Tibial nerve (tissue), 4 donors: ENCODE data around the gene RETREG3. TPM values are rescaled to one million over a fixed set of nuclear protein-coding genes. Genes with fewer than 3 reads are reported as not detected.

Experiments
- DNase-seq, 2 donors: peaks; one replicate each; pipeline ENCODE4 v3.0.0-alpha.2; 2019; ENCODE audit warnings: low spot score in 2 of 2
- H3K27ac ChIP-seq, 4 donors: fragments of 200-600 bp; sonication (generic) in 3 of 4; one replicate each; pipeline ENCODE4 v1.5.1; 2017 to 2019; ENCODE audit warnings: mild to moderate bottlenecking in 1 of 4
- H3K27me3 ChIP-seq, 2 donors: fragments of 200-600 bp; sonication (generic) in 1 of 2; one replicate each; pipeline versions ENCODE4 v1.5.1 to v1.6.0; 2017 to 2019
- H3K36me3 ChIP-seq, 3 donors: fragments of 200-600 bp; sonication (generic); one replicate each; pipeline ENCODE4 v1.5.1; 2018 to 2019
- H3K4me1 ChIP-seq, 4 donors: fragments of 200-600 bp; sonication (generic) in 3 of 4; one replicate each; pipeline ENCODE4 v1.5.1; 2017 to 2019
- H3K4me3 ChIP-seq, 4 donors: fragments of 200-600 bp; sonication (generic) in 3 of 4; one replicate each; pipeline ENCODE4 v1.5.1; 2017 to 2019; ENCODE audit warnings: mild to moderate bottlenecking in 1 of 4, moderate library complexity in 1 of 4
- H3K9me3 ChIP-seq, 4 donors: fragments of 200-600 bp; sonication (generic) in 3 of 4; one replicate each; pipeline ENCODE4 v1.5.1; 2017 to 2019
- EP300 ChIP-seq, 2 donors: sonication (generic); formaldehyde crosslinking; IDR thresholded peaks; one replicate each; pipeline ENCODE4 v1.6.1; 2017; ENCODE audit warnings: antibody characterized with exemption in 2 of 2, mild to moderate bottlenecking in 1 of 2
- POLR2A ChIP-seq, 2 donors: fragments of 450-650 bp; IDR thresholded peaks; one replicate each; pipeline ENCODE4 v1.6.1; 2017; ENCODE audit warnings: antibody characterized with exemption in 2 of 2, mild to moderate bottlenecking in 2 of 2, moderate library complexity in 2 of 2
- WGBS, 2 donors: methylation state at CpG; one replicate each; pipeline ENCODE4 v1.1.5; 2018; 5-methylcytosine and 5-hydroxymethylcytosine counted together
- total RNA-seq, 4 donors: library from RNA; depleted of rRNA; stranded (reverse); fragments of >200 nt; gene quantifications; one replicate each; pipeline ENCODE4 v1.1.0, GENCODE V29; 2016
- TF ChIP-seq, protein P1 (sequence below), 5 experiments: fragments of 200-600 bp in 3 of 5; fragments of 450-650 bp in 2 of 5; sonication (generic) in 3 of 5; IDR thresholded peaks; one replicate each; pipeline ENCODE4 v1.5.1; 2016 to 2019; ENCODE audit warnings: antibody characterized with exemption in 5 of 5, mild to moderate bottlenecking in 3 of 5, moderate library complexity in 2 of 5

Gene RETREG3
- total RNA-seq, 4 donors from 2014 or later = 43.1 to 61.8 (median 57.7) TPM

DNA sequence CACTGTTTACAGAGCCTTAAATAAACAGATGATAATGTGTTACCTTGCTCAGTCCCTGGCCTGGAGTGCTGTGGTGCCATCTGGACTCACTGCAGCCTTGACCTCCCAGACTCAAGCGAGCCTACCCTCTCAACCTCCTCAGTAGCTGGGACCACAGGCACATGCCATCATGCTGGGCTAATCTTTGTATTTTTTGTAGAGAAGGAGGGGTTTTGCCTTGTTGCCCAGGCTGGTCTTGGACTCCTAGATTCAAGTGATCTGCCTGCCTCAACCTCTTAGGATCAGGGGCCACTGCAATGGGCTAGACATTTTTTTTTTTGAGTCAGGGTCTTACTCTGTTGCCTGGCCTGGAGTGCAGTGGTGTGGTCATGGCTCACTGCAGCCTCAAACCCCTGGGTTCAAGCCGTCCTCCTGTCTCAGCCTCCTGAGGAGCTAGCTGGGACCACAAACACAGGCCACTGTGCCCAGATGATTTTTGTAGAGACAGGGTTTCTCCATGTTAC is 78.2 kb downstream of the RETREG3 start:
- peaks cover 0 to 33% (median 11%) of the 10 kb centered on the region in 4 donors for H3K4me1 ChIP-seq
- WGBS, 2 donors = 93 to 97% methylated on average over 2 of the region's 2 CpGs
- H3K27ac ChIP-seq = peak overlapping the region in 1 of 4 donors; percentile 78
- TF ChIP-seq, protein P1, sequence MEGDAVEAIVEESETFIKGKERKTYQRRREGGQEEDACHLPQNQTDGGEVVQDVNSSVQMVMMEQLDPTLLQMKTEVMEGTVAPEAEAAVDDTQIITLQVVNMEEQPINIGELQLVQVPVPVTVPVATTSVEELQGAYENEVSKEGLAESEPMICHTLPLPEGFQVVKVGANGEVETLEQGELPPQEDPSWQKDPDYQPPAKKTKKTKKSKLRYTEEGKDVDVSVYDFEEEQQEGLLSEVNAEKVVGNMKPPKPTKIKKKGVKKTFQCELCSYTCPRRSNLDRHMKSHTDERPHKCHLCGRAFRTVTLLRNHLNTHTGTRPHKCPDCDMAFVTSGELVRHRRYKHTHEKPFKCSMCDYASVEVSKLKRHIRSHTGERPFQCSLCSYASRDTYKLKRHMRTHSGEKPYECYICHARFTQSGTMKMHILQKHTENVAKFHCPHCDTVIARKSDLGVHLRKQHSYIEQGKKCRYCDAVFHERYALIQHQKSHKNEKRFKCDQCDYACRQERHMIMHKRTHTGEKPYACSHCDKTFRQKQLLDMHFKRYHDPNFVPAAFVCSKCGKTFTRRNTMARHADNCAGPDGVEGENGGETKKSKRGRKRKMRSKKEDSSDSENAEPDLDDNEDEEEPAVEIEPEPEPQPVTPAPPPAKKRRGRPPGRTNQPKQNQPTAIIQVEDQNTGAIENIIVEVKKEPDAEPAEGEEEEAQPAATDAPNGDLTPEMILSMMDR (IDR thresholded peaks at IDR 0.05) = no peak
- no peak for TF ChIP-seq POLR2A (IDR thresholded peaks at IDR 0.05)
- no peak for TF ChIP-seq EP300 (IDR thresholded peaks at IDR 0.05)
- H3K9me3 ChIP-seq = no peaks in the 10 kb centered on the region
- H3K36me3 ChIP-seq = no peaks in the 10 kb centered on the region
- no peaks in the 10 kb centered on the region for H3K27me3 ChIP-seq
- no peak overlapping the region for H3K4me3 ChIP-seq
- no peak for DNase-seq

Other genes with a start within 250 kb of the RETREG3 start
- 100 to 1,000 TPM; 133 to 322 (median 188) TPM for gene STAT3, start 220.9 kb downstream of the RETREG3 start, total RNA-seq
- 100 to 1,000 TPM; 441 to 784 (median 706) TPM for gene CAVIN1, start 186.1 kb downstream of the RETREG3 start, total RNA-seq
- gene ATP6V0A1, start 150.5 kb downstream of the RETREG3 start, total RNA-seq = 100 to 1,000 TPM in 1 of 4 donors, 10 to 100 TPM in 3; 81.6 to 126 (median 96.6) TPM
- gene NAGLU, start 73.1 kb downstream of the RETREG3 start, total RNA-seq = 100 to 1,000 TPM in 1 of 4 donors, 10 to 100 TPM in 3; 52.3 to 115 (median 67.3) TPM
- gene HSD17B1, start 56.5 kb downstream of the RETREG3 start, total RNA-seq = 1 to 10 TPM in 3 of 4 donors, under 1 TPM in 1; 0.78 to 4.4 (median 3.7) TPM
- 10 to 100 TPM; 22.9 to 33.9 (median 25.5) TPM for gene COASY, start 47.2 kb downstream of the RETREG3 start, total RNA-seq
- 10 to 100 TPM; 31.8 to 44.4 (median 39.1) TPM for gene MLX, start 42.3 kb downstream of the RETREG3 start, total RNA-seq
- 1 to 10 TPM; 4.9 to 9.0 (median 7.4) TPM for gene PSMC3IP, start 31.6 kb downstream of the RETREG3 start, total RNA-seq
- gene TUBG1, start 309 bp upstream of the RETREG3 start, total RNA-seq = 10 to 100 TPM; 15.3 to 45.6 (median 21.6) TPM
- gene TUBG2, start 49.9 kb upstream of the RETREG3 start, total RNA-seq = 10 to 100 TPM; 48.2 to 92.4 (median 77.6) TPM
- 10 to 100 TPM; 32.4 to 57.7 (median 46.1) TPM for gene PLEKHH3, start 67.6 kb upstream of the RETREG3 start, total RNA-seq
- 10 to 100 TPM in 1 of 4 donors, 1 to 10 TPM in 3; 3.7 to 11.1 (median 7.1) TPM for gene CCR10, start 72.5 kb upstream of the RETREG3 start, total RNA-seq
- gene CNTNAP1, start 73.2 kb upstream of the RETREG3 start, total RNA-seq = 10 to 100 TPM in 2 of 4 donors, 1 to 10 TPM in 2; 6.3 to 21.0 (median 12.6) TPM
- 100 to 1,000 TPM in 2 of 4 donors, 10 to 100 TPM in 2; 73.8 to 128 (median 109) TPM for gene EZH1, start 135.7 kb upstream of the RETREG3 start, total RNA-seq
- gene RAMP2, start 151.9 kb upstream of the RETREG3 start, total RNA-seq = 100 to 1,000 TPM in 1 of 4 donors, 10 to 100 TPM in 3; 32.6 to 113 (median 51.4) TPM
- 10 to 100 TPM; 24.5 to 44.7 (median 38.2) TPM for gene VPS25, start 164.1 kb upstream of the RETREG3 start, total RNA-seq
- gene WNK4, start 171.2 kb upstream of the RETREG3 start, total RNA-seq = 10 to 100 TPM in 2 of 4 donors, 1 to 10 TPM in 2; 3.6 to 15.6 (median 9.1) TPM
- gene COA3, start 189.3 kb upstream of the RETREG3 start, total RNA-seq = 10 to 100 TPM; 58.2 to 91.7 (median 62.6) TPM
- under 1 TPM in 1 of 4 donors, not detected in 3; 0.22 TPM for gene CNTD1, start 189.5 kb upstream of the RETREG3 start, total RNA-seq
- gene BECN1, start 214.9 kb upstream of the RETREG3 start, total RNA-seq = 100 to 1,000 TPM in 1 of 4 donors, 10 to 100 TPM in 3; 76.7 to 104 (median 80.4) TPM
- 10 to 100 TPM; 42.2 to 86.7 (median 53.7) TPM for gene PSME3, start 224.0 kb upstream of the RETREG3 start, total RNA-seq
- gene AOC2, start 235.2 kb upstream of the RETREG3 start, total RNA-seq = 1 to 10 TPM; 2.0 to 3.3 (median 3.0) TPM
- gene AOC3, start 241.8 kb upstream of the RETREG3 start, total RNA-seq = 10 to 100 TPM; 49.0 to 74.1 (median 53.0) TPM